GM10248 (cell line): ENCODE measurements around the gene GTF2A1.

Experiments used
- CTCF ChIA-PET: fragments of 300-600 bp; sonication (Branson Sonifier 250); formaldehyde crosslinking; extraction: SDS; loops from one replicate; lab custom pipeline; 2021; ENCODE audit warnings: antibody characterized with exemption; lab: Yijun Ruan, JAX
- POLR2A ChIA-PET: fragments of 350-650 bp; sonication (Branson Sonifier 250); formaldehyde crosslinking; extraction: SDS; loops from one replicate; lab custom pipeline; 2020; ENCODE audit warnings: antibody characterized with exemption; lab: Yijun Ruan, JAX
- DNase-seq: peaks from one replicate; pipeline ENCODE4 v3.0.0; 2012; ENCODE audit errors: extremely low spot score
- CTCF ChIP-seq: IDR thresholded peaks from 2 replicates; pipeline ENCODE4 v1.5.1; 2012; ENCODE audit warnings: mild to moderate bottlenecking, low read depth; ENCODE audit errors: extremely low read depth, missing control alignments, control extremely low read depth

Gene GTF2A1

GRCh38 chr14:81198651-81199050 lies 22.1 kb downstream of the GTF2A1 start:
- ChIA-PET POLR2A (no interaction called here), CTCF (interaction anchor here (1.1 to 1.6 kb wide), 2 partner anchors 14 to 28 kb away, joined by 4 to 9 read pairs; no protein-coding TSS in a partner anchor)
- DNase-seq = no peak
- TF ChIP-seq CTCF = no peak

- ChIA-PET POLR2A (no interaction called here), CTCF (interaction anchor here (0.7 to 2.2 kb wide), 3 partner anchors 14 to 24 kb away, joined by 3 to 5 read pairs (median 4); no protein-coding TSS in a partner anchor)
- no peak for DNase-seq
- TF ChIP-seq CTCF = no peak
These were observed 26.7 kb downstream of the GTF2A1 start for GRCh38 chr14:81193924-81194633.

GRCh38 chr14:81192594-81192993 lies 28.2 kb downstream of the GTF2A1 start:
- ChIA-PET POLR2A (no interaction called here), CTCF (interaction anchor here (1.8 to 2.1 kb wide), 2 partner anchors 9 to 22 kb away, joined by 3 to 12 read pairs; no protein-coding TSS in a partner anchor)
- no peak for TF ChIP-seq CTCF
- no peak for DNase-seq

- POLR2A ChIA-PET = interaction anchor here (1.1 kb wide), 1 partner anchor 33 kb away, joined by 4 read pairs; the partner anchor contains the start of gene GTF2A1
- CTCF ChIA-PET = interaction anchor here (0.6 to 11.4 kb wide), 5 partner anchors 8 to 287 kb away, joined by 3 to 110 read pairs (median 7); no protein-coding TSS in a partner anchor
- TF ChIP-seq CTCF = no peak
- DNase-seq = no peak
These were observed 32.8 kb downstream of the GTF2A1 start for GRCh38 chr14:81187832-81188522.

- CTCF ChIA-PET = interaction anchor here (1.0 to 11.4 kb wide), 3 partner anchors 9 to 17 kb away, joined by 3 to 110 read pairs (median 30); no protein-coding TSS in a partner anchor
- TF ChIP-seq CTCF = no peak
- POLR2A ChIA-PET = interaction anchor here (0.9 kb wide), 1 partner anchor 40 kb away, joined by 3 read pairs; no protein-coding TSS in a partner anchor
- no peak for DNase-seq
These were observed 41.1 kb downstream of the GTF2A1 start for GRCh38 chr14:81179631-81180030.

GRCh38 chr14:81178063-81178462 lies 42.7 kb downstream of the GTF2A1 start:
- ChIA-PET POLR2A (no interaction called here), CTCF (interaction anchor here (1.0 to 11.4 kb wide), 5 partner anchors 8 to 181 kb away, joined by 3 to 110 read pairs (median 6); no protein-coding TSS in a partner anchor)
- DNase-seq = no peak
- no peak for TF ChIP-seq CTCF
